H9 (cell line): ENCODE results near the gene TNFRSF21. TPM values are rescaled to one million over a fixed set of nuclear protein-coding genes. Genes with fewer than 3 reads are reported as not detected.
"Not testable (repeated sequence)": the region's sequence is repeated elsewhere in the genome, so short reads cannot be mapped to it uniquely, and the experiment has no call there.

Source experiments
- DNase-seq: peaks from one replicate; pipeline ENCODE4 v3.0.0-alpha.2; 2017
- H2AFZ ChIP-seq: one replicate; pipeline ENCODE4 v1.6.1; 2013; ENCODE audit warnings: mild to moderate bottlenecking, low read length, control low read depth, moderate library complexity
- H2AK5ac ChIP-seq: 2 replicates; pipeline ENCODE4 v1.6.1; 2013; ENCODE audit warnings: low read length, control low read depth, mixed read lengths; ENCODE audit not compliant: insufficient read length
- H2BK120ac ChIP-seq: one replicate; pipeline ENCODE4 v1.6.1; 2013; ENCODE audit warnings: low read depth, mild to moderate bottlenecking, low read length, control low read depth, inconsistent platforms; ENCODE audit not compliant: poor library complexity, severe bottlenecking
- H2BK12ac ChIP-seq: 2 replicates; pipeline ENCODE4 v1.6.1; 2013; ENCODE audit warnings: low read length, control low read depth, mixed read lengths, low read depth; ENCODE audit not compliant: insufficient read length
- H2BK15ac ChIP-seq: 2 replicates; pipeline ENCODE4 v1.6.1; 2013; ENCODE audit warnings: low read depth, low read length, control low read depth
- H2BK20ac ChIP-seq: one replicate; pipeline ENCODE4 v1.6.1; 2013; ENCODE audit warnings: low read depth, mild to moderate bottlenecking, low read length, control low read depth, inconsistent platforms; ENCODE audit not compliant: poor library complexity, severe bottlenecking
- H2BK5ac ChIP-seq: 2 replicates; pipeline ENCODE4 v1.6.1; 2013; ENCODE audit warnings: low read length, control low read depth, mixed read lengths; ENCODE audit not compliant: insufficient read length
- H3K14ac ChIP-seq: 2 replicates; pipeline ENCODE4 v1.6.1; 2013; ENCODE audit warnings: low read length, control low read depth; ENCODE audit not compliant: insufficient read depth
- H3K18ac ChIP-seq: 2 replicates; pipeline ENCODE4 v1.6.1; 2013; ENCODE audit warnings: low read depth, mild to moderate bottlenecking, mixed read lengths, low read length, control low read depth; ENCODE audit not compliant: insufficient read length
- H3K23ac ChIP-seq: 2 replicates; pipeline ENCODE4 v1.6.1; 2013; ENCODE audit warnings: low read length, control low read depth, mixed read lengths, low read depth; ENCODE audit not compliant: insufficient read length
- H3K23me2 ChIP-seq: 2 replicates; pipeline ENCODE4 v1.6.1; 2013; ENCODE audit warnings: low read depth, mild to moderate bottlenecking, mixed read lengths, low read length, control low read depth; ENCODE audit not compliant: insufficient read length, poor library complexity, severe bottlenecking
- H3K27ac ChIP-seq: 2 replicates; pipeline ENCODE4 v1.5.1; 2013; ENCODE audit warnings: low read length, control low read depth, mixed read lengths, low read depth; ENCODE audit not compliant: insufficient read length
- H3K27me3 ChIP-seq: 2 replicates; pipeline ENCODE4 v1.6.1; 2013; ENCODE audit warnings: low read length, control low read depth, inconsistent platforms; ENCODE audit not compliant: insufficient read depth
- H3K4ac ChIP-seq: 2 replicates; pipeline ENCODE4 v1.6.1; 2013; ENCODE audit warnings: low read depth, mild to moderate bottlenecking, control low read depth, inconsistent platforms, low read length, moderate library complexity
- H3K4me1 ChIP-seq: 2 replicates; pipeline ENCODE4 v1.6.1; 2013; ENCODE audit warnings: low read length, control low read depth, inconsistent platforms; ENCODE audit not compliant: insufficient read depth
- H3K4me2 ChIP-seq: 2 replicates; pipeline ENCODE4 v1.6.1; 2013; ENCODE audit warnings: low read length, control low read depth, mixed read lengths; ENCODE audit not compliant: insufficient read length, insufficient read depth
- H3K56ac ChIP-seq: 2 replicates; pipeline ENCODE4 v1.6.1; 2013; ENCODE audit warnings: low read depth, mild to moderate bottlenecking, mixed read lengths, low read length, control low read depth; ENCODE audit not compliant: insufficient read length
- H3K79me1 ChIP-seq: 2 replicates; pipeline ENCODE4 v1.6.1; 2013; ENCODE audit warnings: low read depth, mild to moderate bottlenecking, moderate library complexity, low read length, control low read depth, inconsistent platforms; ENCODE audit not compliant: insufficient read depth, poor library complexity, severe bottlenecking
- H3K79me2 ChIP-seq: 2 replicates; pipeline ENCODE4 v1.6.1; 2013; ENCODE audit warnings: low read length, control low read depth, inconsistent platforms; ENCODE audit not compliant: insufficient read depth
- H3K9ac ChIP-seq: 2 replicates; pipeline ENCODE4 v1.6.1; 2013; ENCODE audit warnings: low read length, control low read depth, mixed read lengths; ENCODE audit not compliant: insufficient read length; ENCODE audit errors: extremely low read depth
- H3K9me3 ChIP-seq: one replicate; pipeline ENCODE4 v1.6.1; 2013; ENCODE audit warnings: low read depth, low read length, inconsistent platforms; ENCODE audit not compliant: control insufficient read depth
- H3T11ph ChIP-seq: one replicate; pipeline ENCODE4 v1.6.1; 2013; ENCODE audit warnings: mild to moderate bottlenecking, low read length, control low read depth, inconsistent platforms
- H4K20me1 ChIP-seq: one replicate; pipeline ENCODE4 v1.6.1; 2013; ENCODE audit not compliant: control insufficient read depth, insufficient read length, insufficient read depth
- H4K5ac ChIP-seq: 2 replicates; pipeline ENCODE4 v1.6.1; 2013; ENCODE audit warnings: low read depth, mild to moderate bottlenecking, mixed read lengths, low read length, control low read depth; ENCODE audit not compliant: insufficient read length
- H4K8ac ChIP-seq: replicated peaks from 2 replicates; pipeline ENCODE4 v1.6.1; 2013; ENCODE audit warnings: low read length, control low read depth, mixed read lengths, low read depth; ENCODE audit not compliant: insufficient read length
- H4K91ac ChIP-seq: 2 replicates; pipeline ENCODE4 v1.6.1; 2013; ENCODE audit warnings: low read depth, mild to moderate bottlenecking, moderate library complexity, mixed read lengths, low read length, control low read depth; ENCODE audit not compliant: insufficient read length
- H3K27ac Mint-ChIP-seq, 3 experiments: 2 replicates in 2 of 3; 3 replicates in 1 of 3; pipeline ENCODE4 v1.8.0; 2020 to 2021; ENCODE audit warnings: mixed read lengths in 3 of 3, mild to moderate bottlenecking in 1 of 3, moderate library complexity in 1 of 3
- H3K27me3 Mint-ChIP-seq: 2 replicates; pipeline ENCODE4 v1.8.0; 2021; ENCODE audit warnings: low read depth, mild to moderate bottlenecking, moderate library complexity, mixed read lengths
- H3K36me3 Mint-ChIP-seq, 3 experiments: 2 replicates in 2 of 3; 3 replicates in 1 of 3; pipeline ENCODE4 v1.8.0; 2020 to 2021; ENCODE audit warnings: low read depth in 3 of 3, mixed read lengths in 3 of 3; ENCODE audit not compliant: insufficient read depth in 1 of 3
- H3K4me1 Mint-ChIP-seq, 2 experiments: 2 replicates each; pipeline ENCODE4 v1.8.0; 2020; ENCODE audit warnings: mixed read lengths in 2 of 2
- H3K4me3 Mint-ChIP-seq, 2 experiments: 2 replicates in 1 of 2; 3 replicates in 1 of 2; pipeline ENCODE4 v1.8.0; 2020 to 2021; ENCODE audit warnings: mild to moderate bottlenecking in 2 of 2, mixed read lengths in 2 of 2, moderate library complexity in 1 of 2
- H3K9me3 Mint-ChIP-seq, 2 experiments: 2 replicates in 1 of 2; 3 replicates in 1 of 2; pipeline ENCODE4 v1.8.0; 2020; ENCODE audit warnings: mild to moderate bottlenecking in 2 of 2, mixed read lengths in 2 of 2, moderate library complexity in 1 of 2
- CTCF ChIP-seq: fragments of 200-600 bp; sonication (generic); conservative IDR thresholded peaks from 3 replicates; pipeline ENCODE4 v1.8.0; 2021; ENCODE audit warnings: antibody characterized with exemption, mild to moderate bottlenecking
- WGBS: extraction: QIAGEN DNeasy Blood & Tissue Kit; methylation state at CpG from one replicate; pipeline ENCODE4 v1.1.7; 2013; ENCODE audit warnings: missing lambda C conversion rate, low lambda C conversion rate, mixed read lengths; ENCODE audit not compliant: insufficient read length; ENCODE audit errors: extremely low coverage; 5-methylcytosine and 5-hydroxymethylcytosine counted together
- total RNA-seq: library from RNA; stranded (reverse); gene quantifications from 2 replicates; pipeline ENCODE4 v1.2.1, GENCODE V29; 2021

The TNFRSF21 gene
- total RNA-seq, 1 experiment from 2014 or later, result 39.1 TPM

GRCh38 chr6:47275640-47276039, 34.1 kb downstream of the TNFRSF21 start:
- no peak overlapping the region for H3K4me2 ChIP-seq
- H3K23ac ChIP-seq, result no peak overlapping the region
- no peaks in the 10 kb centered on the region for H3K79me1 ChIP-seq
- H2BK5ac ChIP-seq, result no peak overlapping the region
- DNase-seq, result no peak
- H3K27me3 Mint-ChIP-seq, result no peaks in the 10 kb centered on the region
- H3K4ac ChIP-seq, result no peak overlapping the region
- no peak overlapping the region for H2AK5ac ChIP-seq
- H2BK12ac ChIP-seq, result no peak overlapping the region
- no peak overlapping the region for H3K14ac ChIP-seq
- H3K27ac Mint-ChIP-seq, result no peak overlapping the region
- H4K20me1 ChIP-seq, result no peaks in the 10 kb centered on the region
- peaks cover 31 to 36% (median 33%) of the 10 kb centered on the region in 3 experiments for H3K36me3 Mint-ChIP-seq
- H3K9me3 Mint-ChIP-seq, result peaks cover 5 to 7% of the 10 kb centered on the region in 2 experiments; a peak in 3 of 5 replicates
- no peak overlapping the region for H3K4me3 Mint-ChIP-seq
- no peaks in the 10 kb centered on the region; the same call in 1 of the 2 replicates for H3K4me1 ChIP-seq
- no peak overlapping the region for H3K9ac ChIP-seq
- no peak overlapping the region for H3K27ac ChIP-seq
- no peak overlapping the region for H4K91ac ChIP-seq
- H3K27me3 ChIP-seq, result no peaks in the 10 kb centered on the region
- no peaks in the 10 kb centered on the region for H3K23me2 ChIP-seq
- H2AFZ ChIP-seq, result no peak overlapping the region
- no peak overlapping the region for H3K56ac ChIP-seq
- no peak overlapping the region for H2BK20ac ChIP-seq
- TF ChIP-seq CTCF, result no peak
- H3K79me2 ChIP-seq, result peaks cover 4% of the 10 kb centered on the region; the same call in 1 of the 2 replicates
- no peak overlapping the region for H2BK120ac ChIP-seq
- no peak overlapping the region for H4K8ac ChIP-seq
- WGBS, result no CpG with 5 or more reads among the region's 2 CpGs
- H4K5ac ChIP-seq, result no peak overlapping the region
- H3K4me1 Mint-ChIP-seq, result peaks cover 7 to 10% of the 10 kb centered on the region in 2 experiments
- no peak overlapping the region for H3K18ac ChIP-seq
- H3K9me3 ChIP-seq, result no peaks in the 10 kb centered on the region
- H2BK15ac ChIP-seq, result no peak overlapping the region
- H3T11ph ChIP-seq, result no peak overlapping the region

GRCh38 chr6:47275132-47275531, 34.6 kb downstream of the TNFRSF21 start:
- not testable (repeated sequence) for H3K23ac ChIP-seq, H3K79me1 ChIP-seq, H2BK5ac ChIP-seq, H2BK20ac ChIP-seq, H3T11ph ChIP-seq, H2BK15ac ChIP-seq, H2AFZ ChIP-seq, H3K9me3 ChIP-seq, H2BK12ac ChIP-seq, H3K56ac ChIP-seq, H3K27ac ChIP-seq, H3K4me3 Mint-ChIP-seq, H3K18ac ChIP-seq, H2AK5ac ChIP-seq, H2BK120ac ChIP-seq, H3K14ac ChIP-seq, H3K4me1 ChIP-seq, H3K27me3 Mint-ChIP-seq, H3K79me2 ChIP-seq, H3K4ac ChIP-seq, H3K9me3 Mint-ChIP-seq, H3K4me2 ChIP-seq, H3K23me2 ChIP-seq, DNase-seq, H3K4me1 Mint-ChIP-seq, H4K20me1 ChIP-seq, H3K27ac Mint-ChIP-seq, H4K8ac ChIP-seq, H4K5ac ChIP-seq, H3K9ac ChIP-seq, H4K91ac ChIP-seq, H3K27me3 ChIP-seq
- H3K36me3 Mint-ChIP-seq, result peaks cover 31 to 38% (median 36%) of the 10 kb centered on the region in 3 experiments
- WGBS, result no CpG with 5 or more reads among the region's 5 CpGs
